CD4-positive, alpha-beta T cell treated with Interleukin-17A for 1 hour (primary cell): ENCODE measurements around the gene MESP2.

Source experiments
- DNase-seq: peaks from one replicate; pipeline ENCODE4 v3.0.0-alpha.2; 2020

MESP2 gene

DNA sequence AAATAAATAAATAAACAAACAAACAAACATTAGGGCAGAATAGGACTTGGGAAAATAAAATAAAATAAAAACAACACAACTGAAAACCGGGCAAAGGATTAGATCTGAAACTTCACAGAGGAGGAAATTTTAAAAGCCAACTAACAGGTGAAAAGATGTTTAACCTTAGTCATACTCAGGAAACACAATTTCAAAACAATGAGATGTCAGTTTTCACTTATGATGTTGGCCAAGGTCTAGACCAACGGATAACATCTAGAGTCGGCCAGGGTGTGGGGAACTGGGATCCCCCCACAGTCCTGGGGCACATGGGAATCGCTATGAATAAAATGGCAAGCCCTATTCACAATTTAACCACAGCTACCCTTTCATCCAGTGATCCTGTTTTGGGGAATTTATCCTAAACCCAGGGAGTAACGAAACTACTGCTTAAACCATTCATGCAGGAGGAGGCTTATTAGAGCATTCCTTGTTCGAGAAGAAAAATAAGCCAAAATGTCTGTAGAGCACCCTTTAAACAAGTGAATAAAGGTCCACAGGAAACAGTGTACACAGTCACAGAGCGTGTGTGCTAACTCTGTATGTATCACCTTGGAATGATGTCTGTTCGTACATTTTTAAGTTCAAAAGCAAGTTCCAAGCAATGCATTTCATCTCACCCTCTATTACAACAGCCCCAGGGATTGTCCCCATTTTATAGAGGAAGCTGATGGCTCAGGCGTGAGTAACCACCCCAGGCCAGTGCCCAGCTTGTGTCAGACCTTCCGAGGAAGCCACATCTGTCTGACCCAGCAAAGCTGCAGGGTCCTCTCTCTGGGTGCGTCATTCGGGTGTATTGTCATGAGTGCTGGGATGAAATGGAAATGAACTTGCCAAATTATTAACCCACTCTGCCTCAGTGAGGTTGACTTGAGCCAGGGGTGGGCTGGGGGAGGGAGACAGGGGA, 44.8 kb downstream of the MESP2 start:
- DNase-seq, result no peak

DNA sequence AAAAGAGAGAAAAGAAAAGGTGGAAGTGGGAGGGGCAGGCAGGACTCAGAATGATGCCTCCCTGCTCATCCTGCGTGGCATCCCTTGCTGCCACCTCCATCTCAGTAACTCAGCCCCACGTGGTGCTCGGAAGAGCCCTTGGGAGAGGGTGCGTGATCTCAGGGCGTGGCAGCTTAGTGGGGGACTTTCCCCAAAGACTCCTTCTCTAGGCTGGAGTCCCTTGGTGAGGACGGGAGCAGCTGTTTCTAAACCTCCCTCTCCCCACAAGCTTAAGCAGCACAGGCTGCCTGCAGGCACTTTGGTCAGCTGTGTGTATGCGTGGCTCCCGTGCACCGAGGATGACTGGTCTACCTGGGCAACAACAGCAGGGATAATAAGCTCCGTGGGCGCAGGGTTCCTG, 45.9 kb downstream of the MESP2 start:
- DNase-seq, result no peak

DNA sequence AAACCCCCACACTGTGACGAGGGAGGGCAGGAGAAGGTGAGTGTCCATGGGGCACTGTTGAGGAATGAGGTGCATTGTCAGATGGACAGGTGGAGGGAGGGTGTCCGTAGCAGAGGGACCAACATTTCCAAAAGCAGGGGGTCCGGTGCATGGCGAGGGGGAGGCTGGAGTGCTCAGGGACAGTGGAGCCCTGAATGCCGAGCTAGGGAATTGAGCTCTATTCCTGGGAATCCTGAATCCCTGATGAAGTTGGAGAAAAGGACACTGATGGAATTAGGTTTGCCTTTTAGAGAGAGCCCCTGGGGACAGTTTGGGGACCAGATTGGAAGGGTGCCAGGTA, 46.4 kb downstream of the MESP2 start:
- no peak for DNase-seq

DNA sequence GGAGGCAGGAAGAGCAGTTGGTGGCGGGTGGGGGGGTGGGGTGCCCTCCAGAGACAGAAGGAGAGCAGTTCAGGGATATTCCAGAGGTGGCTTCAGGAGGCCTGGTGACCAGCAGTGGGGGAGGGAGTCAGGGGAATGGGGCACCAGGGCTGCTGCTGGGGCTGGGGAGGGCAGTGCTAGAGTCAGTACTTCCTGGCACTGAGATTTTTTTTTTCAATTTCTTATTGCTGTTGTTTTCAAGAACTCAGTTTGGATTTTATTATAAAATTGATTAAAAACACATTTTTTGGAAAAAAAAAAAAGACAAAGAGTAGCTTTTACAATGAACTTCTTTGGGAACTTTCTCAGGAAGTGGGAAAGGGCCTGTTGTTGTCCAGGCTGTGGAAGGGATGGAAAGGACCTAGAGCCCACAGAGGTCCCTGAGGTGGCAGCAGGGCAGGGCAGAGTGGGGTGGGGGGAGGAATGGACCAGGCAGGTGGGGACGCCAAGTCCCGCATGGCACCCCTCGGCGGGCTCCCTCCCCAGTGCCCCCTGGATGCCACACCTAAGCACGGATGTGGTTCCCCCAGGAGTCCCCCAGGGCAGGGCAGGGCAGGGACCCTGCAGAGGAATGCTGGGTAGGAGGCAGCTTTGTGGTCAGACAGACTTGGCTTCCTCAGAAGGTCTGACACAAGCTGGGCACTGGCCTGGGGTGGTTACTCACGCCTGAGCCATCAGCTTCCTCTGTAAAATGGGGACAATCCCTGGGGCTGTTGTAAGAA, 47.0 kb downstream of the MESP2 start:
- DNase-seq, result no peak

DNA sequence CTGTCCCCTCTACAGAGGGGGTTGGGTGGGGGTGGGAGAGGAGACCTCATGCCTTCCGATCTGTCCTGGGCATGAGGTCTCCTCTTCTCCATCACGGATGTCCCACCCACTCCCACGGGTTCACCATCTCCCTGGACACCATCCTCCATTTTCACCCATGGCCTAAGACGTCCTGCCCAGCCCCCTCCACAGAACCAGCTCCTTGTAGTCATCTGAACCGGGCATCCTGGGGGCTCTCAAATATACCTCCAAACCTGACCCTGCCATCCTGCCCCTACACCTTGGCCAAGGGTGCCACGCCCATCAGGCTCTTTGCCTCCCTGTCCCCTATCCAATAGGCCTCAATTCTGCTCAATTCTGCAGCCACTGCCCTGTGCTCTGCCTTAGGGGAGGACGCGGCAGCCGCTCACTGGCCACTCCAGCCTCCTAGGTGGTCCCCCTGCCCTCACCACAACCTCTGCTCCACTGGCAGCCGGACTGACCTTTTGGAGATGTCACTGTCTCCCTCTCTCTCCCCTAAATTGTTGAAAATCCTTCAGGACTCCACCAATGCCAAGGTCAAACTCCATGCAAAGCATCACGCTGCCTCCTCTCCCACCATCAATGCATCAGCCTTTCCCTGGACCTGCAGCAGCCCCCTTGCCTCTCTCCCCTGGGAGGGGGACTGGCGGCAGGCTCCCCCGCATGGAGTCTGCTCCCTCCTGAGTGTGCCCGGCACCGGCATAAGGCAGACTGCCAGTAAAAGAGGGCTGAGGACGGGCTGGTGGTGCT, 47.9 kb downstream of the MESP2 start:
- no peak for DNase-seq

DNA sequence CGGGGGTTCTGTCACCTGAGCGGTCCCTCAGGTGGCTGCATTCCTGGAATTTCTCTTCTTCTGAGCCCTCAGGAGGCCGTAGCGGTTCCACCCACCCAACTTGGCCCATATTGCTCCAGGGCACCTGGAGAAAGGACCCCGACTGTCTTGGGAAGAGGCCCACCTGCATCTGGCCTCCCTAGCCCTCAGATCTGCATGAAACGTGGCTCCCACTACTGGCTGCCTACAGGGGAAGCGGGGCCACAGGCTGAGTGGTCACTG, 48.4 kb downstream of the MESP2 start:
- no peak for DNase-seq

DNA sequence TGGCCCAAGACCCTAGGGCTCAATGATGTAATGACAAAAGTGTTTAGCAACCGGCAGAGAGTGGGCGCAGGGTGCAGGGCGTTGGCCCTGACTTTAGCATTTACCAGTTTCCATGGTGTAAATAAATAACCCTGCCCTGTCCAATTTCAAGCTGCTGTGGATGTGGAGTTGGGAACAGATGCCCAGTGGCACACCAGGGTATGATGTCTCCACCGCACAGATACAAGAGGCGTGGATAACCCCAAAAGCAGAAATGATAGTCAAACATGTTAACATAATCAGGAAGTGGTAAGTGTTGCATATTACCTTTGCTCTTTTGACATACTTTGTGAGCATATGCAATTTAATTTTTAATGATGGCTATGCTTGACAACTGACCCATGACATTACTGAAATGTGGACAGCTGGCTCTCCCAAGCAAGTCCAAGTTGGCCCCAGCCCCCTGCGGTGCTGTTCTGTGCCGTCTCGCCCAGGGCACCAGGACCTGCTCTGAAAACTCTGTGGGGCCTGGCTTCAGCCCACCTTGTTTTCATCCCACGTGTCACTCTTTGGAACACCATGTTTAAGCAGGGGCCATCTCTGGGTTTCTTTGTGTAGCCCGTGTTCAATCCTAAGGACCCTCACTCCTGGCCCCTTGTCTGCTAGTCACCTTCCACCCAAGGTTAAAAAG, 49.3 kb downstream of the MESP2 start:
- no peak for DNase-seq

DNA sequence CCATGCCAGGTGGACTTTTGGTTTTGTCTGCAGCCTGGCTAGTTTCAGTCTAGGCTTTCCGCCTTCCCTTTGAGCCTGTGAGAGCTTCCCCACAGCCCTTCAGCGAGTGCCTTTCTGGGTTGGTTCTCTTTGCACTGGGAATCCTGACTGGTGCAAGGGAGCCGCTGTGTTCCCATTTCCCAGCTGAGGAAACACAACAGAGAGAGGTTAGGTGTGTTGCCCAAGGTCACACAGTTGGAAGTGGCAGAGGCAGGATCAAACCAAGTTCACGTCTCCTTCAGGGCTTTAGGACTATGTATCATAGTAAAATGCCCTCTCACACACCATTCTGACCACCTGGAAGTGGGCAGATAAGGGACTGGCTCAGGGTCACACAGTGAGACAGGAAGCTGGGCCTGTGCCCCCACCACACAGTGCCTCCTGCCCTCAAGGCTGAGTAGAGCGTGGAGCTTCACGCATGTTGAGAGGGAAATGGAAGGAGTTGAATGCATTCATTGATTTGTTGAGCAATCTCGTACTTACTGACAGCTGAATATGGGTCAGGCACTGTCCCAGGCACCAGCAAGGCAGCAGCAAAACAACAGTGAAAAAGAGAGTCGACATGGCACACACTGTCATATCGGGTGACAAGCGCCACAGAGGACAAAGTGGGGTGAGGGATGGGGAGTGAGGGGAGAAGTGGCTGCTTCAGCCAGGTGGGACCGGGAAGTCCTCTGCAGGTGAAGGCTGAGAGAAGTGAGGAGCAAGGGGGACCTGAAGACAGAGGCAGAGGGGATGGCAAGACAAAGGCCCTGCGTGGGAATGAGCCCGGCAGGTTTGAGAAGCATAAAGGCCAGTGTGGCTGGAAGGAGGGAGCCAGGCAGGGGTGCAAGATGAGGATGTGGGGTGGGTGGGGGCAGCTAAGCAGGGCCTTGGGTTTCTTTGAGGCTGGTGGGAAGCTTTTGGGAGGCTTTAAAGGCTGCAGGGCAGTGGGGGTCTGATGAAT, 50.8 kb downstream of the MESP2 start:
- DNase-seq, result no peak

DNA sequence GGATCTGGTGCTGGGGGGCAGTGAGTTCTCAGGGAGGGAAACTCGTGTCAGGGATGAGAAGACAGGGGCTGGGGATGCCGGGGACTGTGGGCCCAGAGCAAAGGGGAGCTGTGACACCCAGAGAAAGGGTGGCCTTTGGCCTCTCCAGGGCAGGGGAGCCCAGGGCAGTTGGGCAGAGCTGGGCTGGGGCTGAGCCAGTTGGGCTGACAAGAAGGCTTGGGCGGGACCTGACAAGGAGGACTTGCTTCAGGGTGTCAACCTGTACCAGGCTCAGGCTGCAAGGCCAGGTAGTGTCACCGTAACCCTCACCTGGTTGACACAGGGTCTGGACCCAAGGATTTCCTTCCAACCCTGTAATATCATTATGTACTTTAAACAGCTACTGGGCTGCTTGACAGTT, 51.7 kb downstream of the MESP2 start:
- DNase-seq, result no peak
